ENCODE measurements around the gene DCST1. TPM values are rescaled to one million over a fixed set of nuclear protein-coding genes. Genes with fewer than 3 reads are reported as not detected.

DCST1 gene
- total and polyA plus RNA-seq, 2 donors (not counting 3 experiments of a cell fraction or from before 2014, with no cell fraction given), result not detected

DNA sequence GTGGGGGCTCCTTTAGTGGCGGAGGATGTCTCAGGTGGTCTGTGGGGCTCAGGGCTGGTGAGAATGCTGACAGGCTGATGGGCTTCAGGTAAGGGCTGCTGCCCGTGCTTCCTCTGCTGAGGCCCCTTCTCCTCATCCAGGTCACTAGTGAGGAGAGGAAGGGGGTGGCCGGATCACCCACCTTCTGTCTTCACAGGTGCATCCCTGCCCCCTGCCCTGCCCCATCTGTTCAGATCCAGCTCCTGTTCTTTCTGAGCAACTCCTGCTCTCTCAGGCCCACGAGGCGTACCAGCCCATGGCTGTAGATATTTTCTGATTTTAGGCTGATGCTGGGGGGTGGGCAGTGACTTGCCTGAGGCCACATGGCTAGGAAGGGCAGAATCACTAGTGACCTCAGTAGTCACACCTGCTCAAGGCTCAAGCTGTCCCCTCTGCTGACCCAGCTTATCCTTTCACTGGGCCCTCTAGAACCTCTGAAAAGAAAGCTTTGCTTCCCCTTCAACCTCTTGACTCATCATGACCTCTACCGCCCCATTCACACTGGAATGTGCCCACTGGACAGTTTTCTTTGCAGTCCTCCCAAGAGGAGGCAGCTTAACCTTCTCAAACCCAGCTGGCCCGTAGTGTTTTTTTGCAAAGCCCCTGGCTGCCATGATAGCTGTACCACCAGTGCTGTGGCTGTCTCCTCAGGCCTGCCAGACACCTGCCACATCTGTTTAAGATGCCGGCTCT lies 14.8 kb upstream of the DCST1 start:
- dilution Hi-C loops (cut with MboI; ENCODE audit: extremely low pct_ligation_motif_present, low sequenced_read_pairs), result no loop called here

More for the DNA sequence above, 14.8 kb upstream of the DCST1 start:
- TF ChIP-seq POLR2AphosphoS5 (IDR thresholded peaks at IDR 0.05; ENCODE audit: insufficient read depth, low read depth, low read length), result no peak
- no peak for TF ChIP-seq MYC (IDR thresholded peaks at IDR 0.05; ENCODE audit: low read depth, low read length)
- TF ChIP-seq EZH2 (IDR thresholded peaks at IDR 0.05; ENCODE audit: borderline replicate concordance, low read depth, low read length, severe bottlenecking), result no peak
- no peak for TF ChIP-seq FOS (IDR thresholded peaks at IDR 0.05; ENCODE audit: borderline replicate concordance, insufficient read depth, low read length)
- no peak for TF ChIP-seq POLR2A (IDR thresholded peaks at IDR 0.05; ENCODE audit: low read depth, low read length)
- TF ChIP-seq, protein P1, sequence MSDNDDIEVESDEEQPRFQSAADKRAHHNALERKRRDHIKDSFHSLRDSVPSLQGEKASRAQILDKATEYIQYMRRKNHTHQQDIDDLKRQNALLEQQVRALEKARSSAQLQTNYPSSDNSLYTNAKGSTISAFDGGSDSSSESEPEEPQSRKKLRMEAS (IDR thresholded peaks at IDR 0.05; ENCODE audit: insufficient read depth, insufficient read length), result no peak
- TF ChIP-seq JUN (IDR thresholded peaks at IDR 0.05; ENCODE audit: borderline replicate concordance, insufficient read depth, insufficient read length, low read depth), result no peak
- TF ChIP-seq, protein P2, sequence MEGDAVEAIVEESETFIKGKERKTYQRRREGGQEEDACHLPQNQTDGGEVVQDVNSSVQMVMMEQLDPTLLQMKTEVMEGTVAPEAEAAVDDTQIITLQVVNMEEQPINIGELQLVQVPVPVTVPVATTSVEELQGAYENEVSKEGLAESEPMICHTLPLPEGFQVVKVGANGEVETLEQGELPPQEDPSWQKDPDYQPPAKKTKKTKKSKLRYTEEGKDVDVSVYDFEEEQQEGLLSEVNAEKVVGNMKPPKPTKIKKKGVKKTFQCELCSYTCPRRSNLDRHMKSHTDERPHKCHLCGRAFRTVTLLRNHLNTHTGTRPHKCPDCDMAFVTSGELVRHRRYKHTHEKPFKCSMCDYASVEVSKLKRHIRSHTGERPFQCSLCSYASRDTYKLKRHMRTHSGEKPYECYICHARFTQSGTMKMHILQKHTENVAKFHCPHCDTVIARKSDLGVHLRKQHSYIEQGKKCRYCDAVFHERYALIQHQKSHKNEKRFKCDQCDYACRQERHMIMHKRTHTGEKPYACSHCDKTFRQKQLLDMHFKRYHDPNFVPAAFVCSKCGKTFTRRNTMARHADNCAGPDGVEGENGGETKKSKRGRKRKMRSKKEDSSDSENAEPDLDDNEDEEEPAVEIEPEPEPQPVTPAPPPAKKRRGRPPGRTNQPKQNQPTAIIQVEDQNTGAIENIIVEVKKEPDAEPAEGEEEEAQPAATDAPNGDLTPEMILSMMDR (IDR thresholded peaks at IDR 0.05; ENCODE audit: extremely low read depth in 1 of 2, insufficient read depth in 1 of 2, low read depth in 1 of 2, low read length in 2 of 2), result no peak
- TF ChIP-seq GATA2 (IDR thresholded peaks at IDR 0.05; ENCODE audit: insufficient read depth, insufficient read length, low read depth, low read length), result no peak
- Histone ChIP-seq H3K9me1 (replicated peaks; ENCODE audit: control insufficient read depth, extremely low read depth, insufficient read depth, low read length) (no peaks in the 10 kb centered on the region), H4K20me1 (replicated peaks; ENCODE audit: control insufficient read depth, extremely low read depth, insufficient read depth, low read length) (no peaks in the 10 kb centered on the region), H3K9me3 (replicated peaks; ENCODE audit: control insufficient read depth, insufficient read depth, low read length) (no peaks in the 10 kb centered on the region), H3K4me2 (ENCODE audit: insufficient read depth, low read length) (no peak overlapping the region), H3K27ac (ENCODE audit: insufficient read depth, low read depth, low read length) (no peak overlapping the region), H3K36me3 (ENCODE audit: control insufficient read depth in 2 of 2, extremely low read depth in 1 of 2, insufficient read depth in 2 of 2, low read length in 2 of 2) (peaks cover 0 to 19% of the 10 kb centered on the region in 2 experiments), H3K4me3 (replicated peaks in 1 of 3; ENCODE audit: insufficient read depth in 1 of 3, low read depth in 1 of 3, low read length in 3 of 3) (no peak overlapping the region), H3K79me2 (ENCODE audit: control insufficient read depth, insufficient read depth, low read length) (no peaks in the 10 kb centered on the region), H3K4me1 (ENCODE audit: control insufficient read depth, extremely low read depth, insufficient read depth, low read length) (peaks cover 9% of the 10 kb centered on the region), H3K27me3 (ENCODE audit: control insufficient read depth in 2 of 2, insufficient read depth in 2 of 2, low read length in 2 of 2) (no peaks in the 10 kb centered on the region), H2AFZ (ENCODE audit: low read depth, low read length) (no peak overlapping the region), H3K9ac (replicated peaks; ENCODE audit: extremely low read depth, insufficient read depth, low read length) (no peak overlapping the region)
- CTCF ChIA-PET, result interaction anchor here (0.6 to 2.4 kb wide), 7 partner anchors 19 to 82 kb away, joined by 3 to 16 read pairs (median 4); partner anchors contain the start of genes LENEP and PMVK
- FAIRE-seq (no peak), DNase-seq (ENCODE audit: low read depth, low spot score) (no peak)
- no TSS peak for BruUV-seq (replicated peaks)
- intact Hi-C loops (cut with micrococcal nuclease), result loop anchor here (5.0 kb wide), 1 partner anchor 461 kb away; the partner anchor contains the start of gene UBE2Q1
- POLR2A ChIA-PET, result interaction anchor here (0.6 kb wide), 1 partner anchor 8 kb away, joined by 6 read pairs; no protein-coding TSS in a partner anchor
